Measurements from ENCODE around the gene ZNF335.
A peak's percentile ranks its signal among the peaks of the same experiment; 100 is the strongest.

ZNF335 gene

GRCh38 chr20:45971675-45972499 is at the start of gene ZNF335:
Gene ZNF335 (minus strand): TSS chr20:45972203. CDS start chr20:45971410, 793 bp downstream.
- Histone ChIP-seq H3K9ac (peak within 1 kb of the TSS; percentile 96), H3K79me2 (ENCODE audit: insufficient read depth, low read depth) (peaks cover 35% of the 10 kb centered on the region), H3K4me3 (IDR thresholded peaks at IDR 0.05; ENCODE audit: insufficient read depth, low read depth, low read length) (peak within 1 kb of the TSS; percentile 14), H3K4me1 (ENCODE audit: low read depth, poor library complexity, severe bottlenecking) (peaks cover 29% of the 10 kb centered on the region), H3K4me2 (peak within 1 kb of the TSS; percentile 87), H3K27ac (peak within 1 kb of the TSS; percentile 96), H3K27me3 (ENCODE audit: insufficient read depth, low read depth) (no peaks in the 10 kb centered on the region), H3K36me3 (ENCODE audit: insufficient read depth) (no peaks in the 10 kb centered on the region; the same call in 1 of the 2 replicates), H4K20me1 (ENCODE audit: insufficient read depth) (no peaks in the 10 kb centered on the region), H2AFZ (ENCODE audit: low read depth) (peak within 1 kb of the TSS; percentile 79)
- TF ChIP-seq CTCF (conservative IDR thresholded peaks at IDR 0.05; ENCODE audit: low read depth, low read length), result peak; percentile 48; the same call in 1 of the 2 replicates

- Histone ChIP-seq H3K36me3 (ENCODE audit: insufficient read depth) (no peaks in the 10 kb centered on the region), H3K79me2 (ENCODE audit: insufficient read depth, low read depth) (no peaks in the 10 kb centered on the region), H3K4me3 (IDR thresholded peaks at IDR 0.05; ENCODE audit: insufficient read depth, low read depth, low read length) (no peak overlapping the region), H2AFZ (ENCODE audit: low read depth) (no peak overlapping the region), H3K9ac (no peak overlapping the region), H4K20me1 (ENCODE audit: insufficient read depth) (no peaks in the 10 kb centered on the region), H3K27me3 (ENCODE audit: insufficient read depth, low read depth) (peaks cover 12% of the 10 kb centered on the region; the same call in 1 of the 2 replicates), H3K4me1 (ENCODE audit: low read depth, poor library complexity, severe bottlenecking) (peaks cover 9% of the 10 kb centered on the region), H3K27ac (no peak overlapping the region), H3K4me2 (no peak overlapping the region)
- TF ChIP-seq CTCF (conservative IDR thresholded peaks at IDR 0.05; ENCODE audit: low read depth, low read length), result no peak
These were observed 48.6 kb upstream of the ZNF335 start for GRCh38 chr20:46020555-46020954.

GRCh38 chr20:46018611-46019010 is 46.6 kb upstream of the ZNF335 start:
- H3K9ac ChIP-seq, result no peak overlapping the region
- H3K27ac ChIP-seq, result no peak overlapping the region
- no peaks in the 10 kb centered on the region for H3K36me3 ChIP-seq (ENCODE audit: insufficient read depth)
- H3K4me1 ChIP-seq (ENCODE audit: low read depth, poor library complexity, severe bottlenecking), result peaks cover 20% of the 10 kb centered on the region
- TF ChIP-seq CTCF (conservative IDR thresholded peaks at IDR 0.05; ENCODE audit: low read depth, low read length), result no peak
- no peak overlapping the region for H2AFZ ChIP-seq (ENCODE audit: low read depth)
- H3K27me3 ChIP-seq (ENCODE audit: insufficient read depth, low read depth), result peaks cover 4% of the 10 kb centered on the region; the same call in 1 of the 2 replicates
- H4K20me1 ChIP-seq (ENCODE audit: insufficient read depth), result no peaks in the 10 kb centered on the region
- H3K4me2 ChIP-seq, result no peak overlapping the region
- no peaks in the 10 kb centered on the region for H3K79me2 ChIP-seq (ENCODE audit: insufficient read depth, low read depth)
- H3K4me3 ChIP-seq (IDR thresholded peaks at IDR 0.05; ENCODE audit: insufficient read depth, low read depth, low read length), result no peak overlapping the region

- Histone ChIP-seq H3K27me3 (ENCODE audit: insufficient read depth, low read depth) (peaks cover 4% of the 10 kb centered on the region; the same call in 1 of the 2 replicates), H2AFZ (ENCODE audit: low read depth) (no peak overlapping the region), H3K4me1 (ENCODE audit: low read depth, poor library complexity, severe bottlenecking) (peaks cover 22% of the 10 kb centered on the region), H4K20me1 (ENCODE audit: insufficient read depth) (no peaks in the 10 kb centered on the region), H3K79me2 (ENCODE audit: insufficient read depth, low read depth) (no peaks in the 10 kb centered on the region), H3K27ac (no peak overlapping the region), H3K36me3 (ENCODE audit: insufficient read depth) (no peaks in the 10 kb centered on the region), H3K4me3 (IDR thresholded peaks at IDR 0.05; ENCODE audit: insufficient read depth, low read depth, low read length) (no peak overlapping the region), H3K9ac (no peak overlapping the region), H3K4me2 (no peak overlapping the region)
- TF ChIP-seq CTCF (conservative IDR thresholded peaks at IDR 0.05; ENCODE audit: low read depth, low read length), result no peak
These were observed 46.1 kb upstream of the ZNF335 start for GRCh38 chr20:46018112-46018511.

Measured in KMS-11 (cell line).